HL-60/S4 (cell line): ENCODE data around the gene SPOP.
"Not testable (repeated sequence)": the region's sequence is repeated elsewhere in the genome, so short reads cannot be mapped to it uniquely, and the experiment has no call there.

ENCODE experiments used
- in situ Hi-C: fragments of 300-500 bp; cut with MboI; formaldehyde crosslinking; loops from 2 replicates; pipeline ENCODE4 v1.14.3; 2022; ENCODE audit warnings: low sequenced_read_pairs

The SPOP gene

GRCh38 chr17:49667854-49668253 is 10.0 kb downstream of the SPOP start:
- in situ Hi-C loops: no loop called here

GRCh38 chr17:49664706-49665211 is 13.1 kb downstream of the SPOP start:
- in situ Hi-C loops: no loop called here

GRCh38 chr17:49659661-49660382 is 18.1 kb downstream of the SPOP start:
- in situ Hi-C loops: no loop called here

- in situ Hi-C loops: no loop called here
Measured at GRCh38 chr17:49656247-49656646, 21.6 kb downstream of the SPOP start.

- in situ Hi-C loops: no loop called here
Measured at GRCh38 chr17:49647256-49647585, 30.7 kb downstream of the SPOP start.

GRCh38 chr17:49646391-49647255 is 31.3 kb downstream of the SPOP start:
- in situ Hi-C loops: no loop called here

GRCh38 chr17:49646056-49646390 is 31.9 kb downstream of the SPOP start:
- in situ Hi-C loops: not testable (repeated sequence)

- in situ Hi-C loops: no loop called here
Measured at GRCh38 chr17:49645654-49646053, 32.2 kb downstream of the SPOP start.

- in situ Hi-C loops: no loop called here
Measured at GRCh38 chr17:49640556-49640955, 37.3 kb downstream of the SPOP start.

- in situ Hi-C loops: no loop called here
Measured at GRCh38 chr17:49638818-49639217, 39.1 kb downstream of the SPOP start.

- in situ Hi-C loops: no loop called here
Measured at GRCh38 chr17:49637739-49638138, 40.2 kb downstream of the SPOP start.

GRCh38 chr17:49637050-49637449 is 40.8 kb downstream of the SPOP start:
- in situ Hi-C loops: no loop called here

- in situ Hi-C loops: no loop called here
Measured at GRCh38 chr17:49635121-49635520, 42.8 kb downstream of the SPOP start.

- in situ Hi-C loops: no loop called here
Measured at GRCh38 chr17:49634485-49634860, 43.4 kb downstream of the SPOP start.

GRCh38 chr17:49633762-49634484 is 44.0 kb downstream of the SPOP start:
- in situ Hi-C loops: no loop called here

GRCh38 chr17:49633250-49633649 is 44.6 kb downstream of the SPOP start:
- in situ Hi-C loops: no loop called here

- in situ Hi-C loops: no loop called here
Measured at GRCh38 chr17:49632201-49632600, 45.7 kb downstream of the SPOP start.

GRCh38 chr17:49631496-49631895 is 46.4 kb downstream of the SPOP start:
- in situ Hi-C loops: no loop called here

- in situ Hi-C loops: no loop called here
Measured at GRCh38 chr17:49630113-49630900, 47.6 kb downstream of the SPOP start.

GRCh38 chr17:49629447-49629846 is 48.5 kb downstream of the SPOP start:
- in situ Hi-C loops: no loop called here

GRCh38 chr17:49624896-49625295 is 53.0 kb downstream of the SPOP start:
- in situ Hi-C loops: no loop called here
